ENCODE measurements around the gene HCFC1. TPM values are rescaled to one million over a fixed set of nuclear protein-coding genes. Genes with fewer than 3 reads are reported as not detected.

Gene HCFC1
- polyA plus RNA-seq, 1 of the 3 experiments (the other 2 are of a cell fraction): 9.5 TPM

DNA sequence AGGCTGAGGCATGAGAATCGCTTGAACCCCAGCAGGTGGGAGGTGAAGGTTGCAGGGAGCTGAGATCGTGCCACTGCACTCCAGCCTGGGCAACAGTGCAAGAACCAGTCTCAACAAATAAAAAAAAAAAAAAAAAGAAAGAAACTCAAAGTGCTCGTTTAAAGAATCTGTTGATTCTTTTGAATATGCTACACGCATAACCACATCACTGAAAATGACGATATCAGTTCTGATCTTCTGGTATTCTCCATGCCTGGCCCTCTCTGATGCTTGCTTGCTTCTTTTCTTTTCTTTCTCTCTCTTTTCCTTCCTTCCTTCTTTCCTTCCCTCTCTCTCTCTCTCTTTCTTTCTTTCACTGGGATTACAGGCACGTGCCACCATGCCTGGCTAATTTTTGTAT is 59.8 kb downstream of the HCFC1 start:
- WGBS (ENCODE audit: low lambda C conversion rate): 38% methylated on average over 6 of the region's 6 CpGs
- H3K79me2 ChIP-seq (ENCODE audit: insufficient read depth): no peaks in the 10 kb centered on the region
- H3K36me3 ChIP-seq (replicated peaks in 1 of 2; ENCODE audit: control insufficient read depth in 1 of 2, insufficient read depth in 2 of 2, low read length in 1 of 2): no peaks in the 10 kb centered on the region
- H3K4me2 ChIP-seq: no peak overlapping the region
- no peak overlapping the region for H2AFZ ChIP-seq (ENCODE audit: low read depth)
- no peaks in the 10 kb centered on the region; a peak in 1 of 4 replicates for H3K4me1 ChIP-seq (ENCODE audit: control insufficient read depth in 1 of 2, insufficient read depth in 2 of 2, low read depth in 1 of 2, low read length in 1 of 2)
- H3F3A ChIP-seq (replicated peaks; ENCODE audit: insufficient read depth): no peaks in the 10 kb centered on the region
- no peaks in the 10 kb centered on the region for H3K9me2 ChIP-seq
- ChIA-PET POLR2A (interaction anchor here (0.8 to 2.0 kb wide), 2 partner anchors 10 to 11 kb away, joined by 4 to 9 read pairs; no protein-coding TSS in a partner anchor), CTCF (interaction anchor here (1.0 to 9.3 kb wide), 8 partner anchors 11 to 148 kb away, joined by 3 to 130 read pairs (median 5); partner anchors contain the start of genes ARHGAP4 and PLXNB3)
- peaks cover 63% of the 10 kb centered on the region for H3K27me3 ChIP-seq (ENCODE audit: insufficient read depth)
- no peak for DNase-seq
- no peak overlapping the region for H3K27ac ChIP-seq (ENCODE audit: low read depth in 2 of 2, low read length in 1 of 2)
- TF ChIP-seq GATA2 (CRISPR knock-in tag; IDR thresholded peaks at IDR 0.05): no peak
- TF ChIP-seq MEF2A (IDR thresholded peaks at IDR 0.05; ENCODE audit: borderline replicate concordance, low read depth): no peak
- no peak for TF ChIP-seq MXI1 (IDR thresholded peaks at IDR 0.05; ENCODE audit: low read depth, low read length)
- no peak for TF ChIP-seq SIN3A (IDR thresholded peaks at IDR 0.05; ENCODE audit: borderline replicate concordance, low read depth, low read length)
- no peak for TF ChIP-seq SMC3 (IDR thresholded peaks at IDR 0.05; ENCODE audit: low read depth, low read length)
- no peak for TF ChIP-seq EZH2phosphoT487 (IDR thresholded peaks at IDR 0.05; ENCODE audit: borderline replicate concordance, low read depth)
- TF ChIP-seq EP300 (IDR thresholded peaks at IDR 0.05; ENCODE audit: borderline replicate concordance in 1 of 2, low read depth in 1 of 2, low read length in 1 of 2): no peak
- TF ChIP-seq, protein P1, sequence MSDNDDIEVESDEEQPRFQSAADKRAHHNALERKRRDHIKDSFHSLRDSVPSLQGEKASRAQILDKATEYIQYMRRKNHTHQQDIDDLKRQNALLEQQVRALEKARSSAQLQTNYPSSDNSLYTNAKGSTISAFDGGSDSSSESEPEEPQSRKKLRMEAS (IDR thresholded peaks at IDR 0.05; ENCODE audit: low read depth): no peak
- no peak for TF ChIP-seq RFX5 (IDR thresholded peaks at IDR 0.05; ENCODE audit: low read length)
- no peak for TF ChIP-seq GABPA (IDR thresholded peaks at IDR 0.05; ENCODE audit: low read depth)
- no peak for TF ChIP-seq TCF12 (IDR thresholded peaks at IDR 0.05)
- TF ChIP-seq ELF1 (IDR thresholded peaks at IDR 0.05): no peak
- TF ChIP-seq, protein P2, sequence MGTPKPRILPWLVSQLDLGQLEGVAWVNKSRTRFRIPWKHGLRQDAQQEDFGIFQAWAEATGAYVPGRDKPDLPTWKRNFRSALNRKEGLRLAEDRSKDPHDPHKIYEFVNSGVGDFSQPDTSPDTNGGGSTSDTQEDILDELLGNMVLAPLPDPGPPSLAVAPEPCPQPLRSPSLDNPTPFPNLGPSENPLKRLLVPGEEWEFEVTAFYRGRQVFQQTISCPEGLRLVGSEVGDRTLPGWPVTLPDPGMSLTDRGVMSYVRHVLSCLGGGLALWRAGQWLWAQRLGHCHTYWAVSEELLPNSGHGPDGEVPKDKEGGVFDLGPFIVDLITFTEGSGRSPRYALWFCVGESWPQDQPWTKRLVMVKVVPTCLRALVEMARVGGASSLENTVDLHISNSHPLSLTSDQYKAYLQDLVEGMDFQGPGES (IDR thresholded peaks at IDR 0.05; ENCODE audit: low read depth, low read length): no peak
- no peak for TF ChIP-seq RAD21 (IDR thresholded peaks at IDR 0.05; ENCODE audit: low read length)
- TF ChIP-seq NRF1 (IDR thresholded peaks at IDR 0.05; ENCODE audit: low read depth, low read length): no peak
- TF ChIP-seq YY1 (IDR thresholded peaks at IDR 0.05; ENCODE audit: low read depth): no peak
- TF ChIP-seq FOSL2 (IDR thresholded peaks at IDR 0.05; ENCODE audit: borderline replicate concordance, low read depth): no peak
- TF ChIP-seq RCOR1 (IDR thresholded peaks at IDR 0.05; ENCODE audit: low read length): no peak
- H3K4me3 ChIP-seq (ENCODE audit: low read depth in 2 of 2, low read length in 1 of 2): no peak overlapping the region
- H3K9ac ChIP-seq: no peak overlapping the region
- H4K20me1 ChIP-seq (ENCODE audit: insufficient read depth): no peaks in the 10 kb centered on the region; the same call in 1 of the 2 replicates
- no peaks in the 10 kb centered on the region for H3K9me3 ChIP-seq

DNA sequence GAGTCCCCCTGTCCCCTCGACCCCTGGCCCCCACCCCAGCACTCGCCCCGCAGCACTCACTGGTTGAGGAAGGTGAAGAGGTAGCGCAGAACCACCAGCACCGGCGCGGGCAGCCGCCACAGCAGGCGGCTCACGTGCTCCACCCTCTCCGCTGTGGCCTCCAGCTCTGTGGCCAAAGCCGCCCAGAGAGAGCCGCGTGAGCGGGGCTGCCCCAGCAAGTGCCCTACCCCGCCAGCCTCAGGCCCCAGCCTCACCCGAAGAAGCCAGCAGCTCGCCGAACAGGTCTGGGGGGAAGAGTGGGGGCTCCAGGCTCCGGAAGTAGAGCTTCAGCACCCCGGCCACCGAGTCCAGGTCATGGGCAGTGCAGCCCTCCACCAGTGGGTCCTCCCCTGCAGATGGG is 61.2 kb downstream of the HCFC1 start:
- no peaks in the 10 kb centered on the region for H3F3A ChIP-seq (replicated peaks; ENCODE audit: insufficient read depth)
- POLR2A ChIA-PET: interaction anchor here (1.0 to 2.0 kb wide), 2 partner anchors 11 to 16 kb away, joined by 3 to 9 read pairs; partner anchors contain the start of gene ARHGAP4
- H3K4me3 ChIP-seq (ENCODE audit: low read depth in 2 of 2, low read length in 1 of 2): no peak overlapping the region
- no peak overlapping the region for H3K27ac ChIP-seq (ENCODE audit: low read depth in 2 of 2, low read length in 1 of 2)
- H3K4me2 ChIP-seq: no peak overlapping the region
- H3K9me2 ChIP-seq: no peaks in the 10 kb centered on the region
- no peak for DNase-seq
- peaks cover 76% of the 10 kb centered on the region for H3K27me3 ChIP-seq (ENCODE audit: insufficient read depth)
- H3K4me1 ChIP-seq (ENCODE audit: control insufficient read depth in 1 of 2, insufficient read depth in 2 of 2, low read depth in 1 of 2, low read length in 1 of 2): peaks cover 0 to 3% of the 10 kb centered on the region in 2 experiments; a peak in 1 of 4 replicates
- H2AFZ ChIP-seq (ENCODE audit: low read depth): no peak overlapping the region
- H4K20me1 ChIP-seq (ENCODE audit: insufficient read depth): no peaks in the 10 kb centered on the region; the same call in 1 of the 2 replicates
- no peaks in the 10 kb centered on the region for H3K79me2 ChIP-seq (ENCODE audit: insufficient read depth)
- H3K9ac ChIP-seq: no peak overlapping the region
- no peaks in the 10 kb centered on the region for H3K36me3 ChIP-seq (replicated peaks in 1 of 2; ENCODE audit: control insufficient read depth in 1 of 2, insufficient read depth in 2 of 2, low read length in 1 of 2)
- 20% methylated on average over 1 of the region's 22 CpGs for WGBS (ENCODE audit: low lambda C conversion rate)
- no peaks in the 10 kb centered on the region for H3K9me3 ChIP-seq
- CTCF ChIA-PET: interaction anchor here (0.8 to 9.3 kb wide), 10 partner anchors 10 to 969 kb away, joined by 3 to 130 read pairs (median 4); partner anchors contain the start of genes ARHGAP4, IDH3G, PLXNB3 and SSR4
- TF ChIP-seq FOXM1 (IDR thresholded peaks at IDR 0.05; ENCODE audit: low read depth) (no peak), TEAD4 (IDR thresholded peaks at IDR 0.05; ENCODE audit: borderline replicate concordance, insufficient read depth) (no peak), MEF2A (IDR thresholded peaks at IDR 0.05; ENCODE audit: borderline replicate concordance, low read depth) (no peak), RFX5 (IDR thresholded peaks at IDR 0.05; ENCODE audit: low read length) (no peak), SIN3A (IDR thresholded peaks at IDR 0.05; ENCODE audit: borderline replicate concordance, low read depth, low read length) (no peak), CHD2 (IDR thresholded peaks at IDR 0.05; ENCODE audit: low read length, partially characterized antibody) (no peak), YY1 (IDR thresholded peaks at IDR 0.05; ENCODE audit: low read depth) (no peak), SMC3 (IDR thresholded peaks at IDR 0.05; ENCODE audit: low read depth, low read length) (no peak), EZH2phosphoT487 (IDR thresholded peaks at IDR 0.05; ENCODE audit: borderline replicate concordance, low read depth) (no peak), MXI1 (IDR thresholded peaks at IDR 0.05; ENCODE audit: low read depth, low read length) (no peak), ELF1 (IDR thresholded peaks at IDR 0.05) (no peak), NRF1 (IDR thresholded peaks at IDR 0.05; ENCODE audit: low read depth, low read length) (no peak)
- TF ChIP-seq, protein P1 (IDR thresholded peaks at IDR 0.05; ENCODE audit: low read depth): no peak
- TF ChIP-seq, protein P3, sequence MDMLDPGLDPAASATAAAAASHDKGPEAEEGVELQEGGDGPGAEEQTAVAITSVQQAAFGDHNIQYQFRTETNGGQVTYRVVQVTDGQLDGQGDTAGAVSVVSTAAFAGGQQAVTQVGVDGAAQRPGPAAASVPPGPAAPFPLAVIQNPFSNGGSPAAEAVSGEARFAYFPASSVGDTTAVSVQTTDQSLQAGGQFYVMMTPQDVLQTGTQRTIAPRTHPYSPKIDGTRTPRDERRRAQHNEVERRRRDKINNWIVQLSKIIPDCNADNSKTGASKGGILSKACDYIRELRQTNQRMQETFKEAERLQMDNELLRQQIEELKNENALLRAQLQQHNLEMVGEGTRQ (IDR thresholded peaks at IDR 0.05; ENCODE audit: borderline replicate concordance, low read depth, low read length): no peak
